ENCODE data around the gene SLC17A4.

DNA sequence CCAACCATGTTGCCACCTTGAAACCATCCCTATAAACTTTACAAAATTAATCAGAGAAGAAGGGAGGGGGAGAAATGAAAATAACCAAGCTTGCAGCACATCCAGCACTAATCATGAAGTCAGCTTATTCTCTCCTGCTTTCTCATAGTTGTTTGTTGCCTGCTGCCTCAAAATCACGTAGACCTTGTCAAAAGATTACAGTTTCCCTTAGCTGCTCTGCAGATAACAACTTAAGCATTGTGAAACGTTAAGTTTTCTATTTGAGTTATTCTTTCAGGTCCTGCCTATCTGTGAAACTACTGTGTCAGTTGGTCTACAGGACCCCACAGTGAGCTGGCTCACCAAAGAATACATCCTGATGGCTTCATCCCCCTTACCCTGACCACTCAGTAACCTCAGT is 32.9 kb downstream of the SLC17A4 start:
- no peak for TF ChIP-seq POLR2A (IDR thresholded peaks at IDR 0.05)
- TF ChIP-seq, protein P1, sequence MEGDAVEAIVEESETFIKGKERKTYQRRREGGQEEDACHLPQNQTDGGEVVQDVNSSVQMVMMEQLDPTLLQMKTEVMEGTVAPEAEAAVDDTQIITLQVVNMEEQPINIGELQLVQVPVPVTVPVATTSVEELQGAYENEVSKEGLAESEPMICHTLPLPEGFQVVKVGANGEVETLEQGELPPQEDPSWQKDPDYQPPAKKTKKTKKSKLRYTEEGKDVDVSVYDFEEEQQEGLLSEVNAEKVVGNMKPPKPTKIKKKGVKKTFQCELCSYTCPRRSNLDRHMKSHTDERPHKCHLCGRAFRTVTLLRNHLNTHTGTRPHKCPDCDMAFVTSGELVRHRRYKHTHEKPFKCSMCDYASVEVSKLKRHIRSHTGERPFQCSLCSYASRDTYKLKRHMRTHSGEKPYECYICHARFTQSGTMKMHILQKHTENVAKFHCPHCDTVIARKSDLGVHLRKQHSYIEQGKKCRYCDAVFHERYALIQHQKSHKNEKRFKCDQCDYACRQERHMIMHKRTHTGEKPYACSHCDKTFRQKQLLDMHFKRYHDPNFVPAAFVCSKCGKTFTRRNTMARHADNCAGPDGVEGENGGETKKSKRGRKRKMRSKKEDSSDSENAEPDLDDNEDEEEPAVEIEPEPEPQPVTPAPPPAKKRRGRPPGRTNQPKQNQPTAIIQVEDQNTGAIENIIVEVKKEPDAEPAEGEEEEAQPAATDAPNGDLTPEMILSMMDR (IDR thresholded peaks at IDR 0.05), result no peak

Measured in esophagus squamous epithelium (tissue), 4 donors.